Measurements from ENCODE around the gene MXRA7.
"Not testable (repeated sequence)": the region's sequence is repeated elsewhere in the genome, so short reads cannot be mapped to it uniquely, and the experiment has no call there.

MXRA7 gene

GRCh38 chr17:76716146-76716838, 5.5 kb upstream of the MXRA7 start:
- peak; percentile 42 for DNase-seq

- DNase-seq, result no peak
Measured at GRCh38 chr17:76715496-76715830, 4.7 kb upstream of the MXRA7 start.

GRCh38 chr17:76714822-76715495, 4.2 kb upstream of the MXRA7 start:
- peak; percentile 79 for DNase-seq

- DNase-seq, result no peak
Measured at GRCh38 chr17:76714336-76714735, 3.6 kb upstream of the MXRA7 start.

- DNase-seq, result no peak
Measured at GRCh38 chr17:76713765-76714164, 3.0 kb upstream of the MXRA7 start.

- not testable (repeated sequence) for DNase-seq
Measured at GRCh38 chr17:76712321-76712720, 1.6 kb upstream of the MXRA7 start.

- DNase-seq, result not testable (repeated sequence)
Measured at GRCh38 chr17:76709951-76710862, 558 bp downstream of the MXRA7 start.

GRCh38 chr17:76709077-76709950, 1.5 kb downstream of the MXRA7 start:
- no peak for DNase-seq

GRCh38 chr17:76707985-76708807, 2.6 kb downstream of the MXRA7 start:
- DNase-seq, result no peak

- DNase-seq, result no peak
Measured at GRCh38 chr17:76706817-76707216, 3.9 kb downstream of the MXRA7 start.

- DNase-seq, result no peak
Measured at GRCh38 chr17:76704805-76705204, 6.0 kb downstream of the MXRA7 start.

GRCh38 chr17:76702941-76703637, 7.7 kb downstream of the MXRA7 start:
- no peak for DNase-seq

- DNase-seq, result no peak
Measured at GRCh38 chr17:76702076-76702475, 8.7 kb downstream of the MXRA7 start.

GRCh38 chr17:76701471-76701967, 9.2 kb downstream of the MXRA7 start:
- no peak for DNase-seq

- DNase-seq, result no peak
Measured at GRCh38 chr17:76700617-76701470, 9.9 kb downstream of the MXRA7 start.

GRCh38 chr17:76700270-76700616, 10.5 kb downstream of the MXRA7 start:
- no peak for DNase-seq

- DNase-seq, result not testable (repeated sequence)
Measured at GRCh38 chr17:76698466-76698977, 12.2 kb downstream of the MXRA7 start.

- no peak for DNase-seq
Measured at GRCh38 chr17:76697702-76698465, 12.9 kb downstream of the MXRA7 start.

Data from effector CD4-positive, alpha-beta T cell (primary cell).